Activated effector memory CD4-positive, alpha-beta T cell treated with Interleukin-2 at 50 U/mL for 16 hours (primary cell): ENCODE data around the gene ARHGAP32.

Experiments used
- DNase-seq: peaks from one replicate; pipeline ENCODE4 v3.0.0-alpha.2; 2020

Gene ARHGAP32

GRCh38 chr11:128947773-128948172 is 244.4 kb downstream of the ARHGAP32 start:
- DNase-seq, result no peak

- no peak for DNase-seq
Observed at GRCh38 chr11:128946648-128947047, 245.5 kb downstream of the ARHGAP32 start.

GRCh38 chr11:128943428-128943976 is 248.6 kb downstream of the ARHGAP32 start:
- DNase-seq, result no peak

- DNase-seq, result no peak
Observed at GRCh38 chr11:128942817-128943427, 249.2 kb downstream of the ARHGAP32 start, which contains the start of gene TP53AIP1. TP53AIP1 (minus strand) TSS chr11:128942871; CDS start chr11:128937818, 5,053 bp downstream.

GRCh38 chr11:128942272-128942612 is 249.9 kb downstream of the ARHGAP32 start:
- no peak for DNase-seq

GRCh38 chr11:128941573-128942271 is 250.4 kb downstream of the ARHGAP32 start:
- DNase-seq, result no peak

- DNase-seq, result no peak
Observed at GRCh38 chr11:128941110-128941509, 251.0 kb downstream of the ARHGAP32 start.

GRCh38 chr11:128940603-128941002 is 251.5 kb downstream of the ARHGAP32 start:
- DNase-seq, result no peak

GRCh38 chr11:128940156-128940555 is 252.0 kb downstream of the ARHGAP32 start:
- no peak for DNase-seq

GRCh38 chr11:128939591-128939990 is 252.5 kb downstream of the ARHGAP32 start:
- no peak for DNase-seq

GRCh38 chr11:128938156-128938885 is 253.8 kb downstream of the ARHGAP32 start:
- no peak for DNase-seq

- DNase-seq, result no peak
Observed at GRCh38 chr11:128937480-128937879, 254.6 kb downstream of the ARHGAP32 start.

GRCh38 chr11:128936606-128937251 is 255.4 kb downstream of the ARHGAP32 start:
- DNase-seq, result no peak

- no peak for DNase-seq
Observed at GRCh38 chr11:128934926-128935325, 257.2 kb downstream of the ARHGAP32 start.

- DNase-seq, result no peak
Observed at GRCh38 chr11:128934351-128934750, 257.8 kb downstream of the ARHGAP32 start.

- no peak for DNase-seq
Observed at GRCh38 chr11:128933481-128934178, 258.5 kb downstream of the ARHGAP32 start.

- DNase-seq, result no peak
Observed at GRCh38 chr11:128931668-128932067, 260.5 kb downstream of the ARHGAP32 start.

- DNase-seq, result no peak
Observed at GRCh38 chr11:128931066-128931465, 261.1 kb downstream of the ARHGAP32 start.

GRCh38 chr11:128929991-128930390 is 262.1 kb downstream of the ARHGAP32 start:
- no peak for DNase-seq

- DNase-seq, result no peak
Observed at GRCh38 chr11:128929468-128929867, 262.7 kb downstream of the ARHGAP32 start.

GRCh38 chr11:128928400-128928799 is 263.7 kb downstream of the ARHGAP32 start:
- no peak for DNase-seq

- DNase-seq, result no peak
Observed at GRCh38 chr11:128927683-128928336, 264.3 kb downstream of the ARHGAP32 start.
